ENCODE data around the gene RHOD. TPM values are rescaled to one million over a fixed set of nuclear protein-coding genes. Genes with fewer than 3 reads are reported as not detected.

Gene RHOD
- total RNA-seq, 1 experiment from 2014 or later, result 13.1 TPM

DNA sequence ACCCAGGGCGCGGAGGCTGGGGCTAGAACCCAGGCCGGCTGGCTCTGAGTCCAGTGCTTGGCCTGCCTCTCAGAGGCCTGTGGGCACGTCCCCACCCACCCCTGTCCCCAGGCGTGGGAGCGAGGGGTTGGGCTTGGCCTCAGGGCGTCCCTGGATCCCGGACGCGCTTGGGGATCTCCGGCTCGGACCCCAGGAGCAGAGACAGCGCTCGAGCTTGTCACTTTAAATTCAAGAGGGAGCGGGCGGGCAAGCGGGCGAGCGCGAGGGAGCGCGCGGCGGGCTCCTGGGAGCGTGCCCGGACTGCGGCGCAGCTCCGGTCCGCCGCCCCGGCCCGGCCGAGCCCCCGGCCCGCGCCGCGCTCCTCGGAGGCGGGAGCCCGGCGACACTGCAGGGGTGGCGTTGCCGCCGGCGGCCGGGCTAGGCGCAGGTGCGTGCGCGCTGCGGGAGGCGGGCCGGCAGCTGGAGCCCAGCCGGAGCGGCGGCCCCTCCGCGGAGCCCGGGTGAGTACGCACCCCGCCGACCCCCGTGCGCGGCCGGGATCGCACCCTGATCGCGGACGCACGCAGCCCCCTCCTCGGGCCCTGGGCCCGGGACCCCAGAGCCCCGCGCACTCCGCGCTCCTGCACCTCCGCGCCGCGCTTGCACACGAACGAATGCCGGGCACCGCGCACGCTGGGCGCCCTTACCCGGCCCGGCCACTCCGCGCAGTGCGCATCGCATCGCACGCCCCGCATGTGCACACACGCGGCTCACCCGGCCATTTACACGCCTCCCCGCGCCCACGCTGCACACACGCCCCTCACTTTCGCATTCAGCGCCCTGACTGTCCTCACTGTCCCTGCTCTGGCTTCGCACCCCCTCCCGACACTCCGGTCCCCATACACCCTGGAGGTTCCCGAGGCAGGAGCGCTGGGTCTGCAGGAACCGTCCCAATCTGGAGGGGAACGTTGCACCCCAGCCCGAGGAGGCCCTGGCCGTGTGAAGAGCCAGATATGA, 33.4 kb upstream of the RHOD start, which contains the start of gene SYT12 (continued):
- TF ChIP-seq SMAD4 (CRISPR knock-in tag; IDR thresholded peaks at IDR 0.05) (no peak), ZNF263 (CRISPR knock-in tag; IDR thresholded peaks at IDR 0.05; ENCODE audit: low read depth) (no peak), NFATC4 (CRISPR knock-in tag; IDR thresholded peaks at IDR 0.05) (no peak), NR2C2 (CRISPR knock-in tag; IDR thresholded peaks at IDR 0.05) (no peak), JAZF1 (CRISPR knock-in tag; IDR thresholded peaks at IDR 0.05) (no peak), ELF4 (CRISPR knock-in tag; IDR thresholded peaks at IDR 0.05; ENCODE audit: low read depth) (no peak), CREB1 (CRISPR knock-in tag; IDR thresholded peaks at IDR 0.05) (no peak), OVOL2 (CRISPR knock-in tag; IDR thresholded peaks at IDR 0.05; ENCODE audit: borderline replicate concordance) (no peak), AFF4 (CRISPR knock-in tag; IDR thresholded peaks at IDR 0.05; ENCODE audit: borderline replicate concordance) (no peak), JUN (CRISPR knock-in tag; IDR thresholded peaks at IDR 0.05) (0 out of 2 replicates have a peak, but pooled peaks have one; percentile 20), RORB (CRISPR knock-in tag; IDR thresholded peaks at IDR 0.05) (no peak), ERG (CRISPR knock-in tag; IDR thresholded peaks at IDR 0.05) (no peak), ETV6 (CRISPR knock-in tag; IDR thresholded peaks at IDR 0.05) (no peak), FOXP1 (CRISPR knock-in tag; IDR thresholded peaks at IDR 0.05; ENCODE audit: borderline replicate concordance) (peak; percentile 27; the same call in 1 of the 2 replicates), GRHL2 (CRISPR knock-in tag; IDR thresholded peaks at IDR 0.05; ENCODE audit: insufficient replicate concordance, severe bottlenecking) (no peak)
- TF ChIP-seq, protein P1, sequence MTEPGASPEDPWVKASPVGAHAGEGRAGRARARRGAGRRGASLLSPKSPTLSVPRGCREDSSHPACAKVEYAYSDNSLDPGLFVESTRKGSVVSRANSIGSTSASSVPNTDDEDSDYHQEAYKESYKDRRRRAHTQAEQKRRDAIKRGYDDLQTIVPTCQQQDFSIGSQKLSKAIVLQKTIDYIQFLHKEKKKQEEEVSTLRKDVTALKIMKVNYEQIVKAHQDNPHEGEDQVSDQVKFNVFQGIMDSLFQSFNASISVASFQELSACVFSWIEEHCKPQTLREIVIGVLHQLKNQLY (CRISPR knock-in tag; IDR thresholded peaks at IDR 0.05), result no peak
- TF ChIP-seq, protein P2, sequence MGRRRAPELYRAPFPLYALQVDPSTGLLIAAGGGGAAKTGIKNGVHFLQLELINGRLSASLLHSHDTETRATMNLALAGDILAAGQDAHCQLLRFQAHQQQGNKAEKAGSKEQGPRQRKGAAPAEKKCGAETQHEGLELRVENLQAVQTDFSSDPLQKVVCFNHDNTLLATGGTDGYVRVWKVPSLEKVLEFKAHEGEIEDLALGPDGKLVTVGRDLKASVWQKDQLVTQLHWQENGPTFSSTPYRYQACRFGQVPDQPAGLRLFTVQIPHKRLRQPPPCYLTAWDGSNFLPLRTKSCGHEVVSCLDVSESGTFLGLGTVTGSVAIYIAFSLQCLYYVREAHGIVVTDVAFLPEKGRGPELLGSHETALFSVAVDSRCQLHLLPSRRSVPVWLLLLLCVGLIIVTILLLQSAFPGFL (CRISPR knock-in tag; IDR thresholded peaks at IDR 0.05; ENCODE audit: borderline replicate concordance), result no peak
- TF ChIP-seq, protein P3, sequence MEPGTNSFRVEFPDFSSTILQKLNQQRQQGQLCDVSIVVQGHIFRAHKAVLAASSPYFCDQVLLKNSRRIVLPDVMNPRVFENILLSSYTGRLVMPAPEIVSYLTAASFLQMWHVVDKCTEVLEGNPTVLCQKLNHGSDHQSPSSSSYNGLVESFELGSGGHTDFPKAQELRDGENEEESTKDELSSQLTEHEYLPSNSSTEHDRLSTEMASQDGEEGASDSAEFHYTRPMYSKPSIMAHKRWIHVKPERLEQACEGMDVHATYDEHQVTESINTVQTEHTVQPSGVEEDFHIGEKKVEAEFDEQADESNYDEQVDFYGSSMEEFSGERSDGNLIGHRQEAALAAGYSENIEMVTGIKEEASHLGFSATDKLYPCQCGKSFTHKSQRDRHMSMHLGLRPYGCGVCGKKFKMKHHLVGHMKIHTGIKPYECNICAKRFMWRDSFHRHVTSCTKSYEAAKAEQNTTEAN (CRISPR knock-in tag; IDR thresholded peaks at IDR 0.05), result 0 out of 2 replicates have a peak, but pooled peaks have one; percentile 51

Data from WTC11 (cell line).